Ramos (cell line): Measurements from ENCODE around the gene AKT3.
"Not testable (repeated sequence)": the region's sequence is repeated elsewhere in the genome, so short reads cannot be mapped to it uniquely, and the experiment has no call there.

Experiments used
- in situ Hi-C: fragments of 300-500 bp; cut with MboI; formaldehyde crosslinking; loops from one replicate; pipeline ENCODE4 v1.14.3; 2022; ENCODE audit warnings: low sequenced_read_pairs; ENCODE audit not compliant: unreplicated experiment

The AKT3 gene

DNA sequence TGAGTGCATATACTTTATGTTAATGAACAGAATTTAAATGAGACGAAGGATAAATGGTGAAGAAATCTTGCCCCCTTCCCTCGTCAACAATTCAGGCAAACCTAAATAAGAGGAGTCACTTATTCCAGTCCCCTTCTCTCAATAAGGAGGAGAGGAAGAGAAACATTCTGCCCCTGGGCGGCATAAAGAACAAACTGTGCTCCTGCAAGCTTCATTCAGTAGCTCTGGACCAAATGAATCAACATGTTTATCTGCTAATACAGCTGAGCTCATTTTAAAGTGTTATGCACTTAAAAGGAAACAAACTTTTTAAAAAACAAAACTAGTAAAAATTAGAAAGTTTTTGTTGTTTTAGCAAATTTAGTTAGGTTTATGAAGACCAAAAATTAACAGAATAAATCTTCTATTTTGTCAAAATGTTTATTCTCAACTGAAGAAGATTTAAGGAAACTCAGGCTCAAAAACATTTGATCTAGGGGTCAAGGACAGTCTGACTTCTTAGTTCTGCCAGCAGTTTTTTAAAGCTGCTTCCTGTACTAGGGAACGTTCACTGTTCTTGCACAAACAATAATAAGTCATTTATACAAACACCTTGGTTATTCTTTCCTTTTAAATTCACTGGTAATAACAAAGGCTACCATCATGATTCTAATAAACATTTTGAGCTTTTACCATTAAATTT lies 58.3 kb downstream of the AKT3 start:
- in situ Hi-C loops: no loop called here

GRCh38 chr1:243790404-243790803 lies 59.6 kb downstream of the AKT3 start:
- in situ Hi-C loops: no loop called here

- in situ Hi-C loops: no loop called here
These were observed 63.5 kb downstream of the AKT3 start for GRCh38 chr1:243786531-243786930.

DNA sequence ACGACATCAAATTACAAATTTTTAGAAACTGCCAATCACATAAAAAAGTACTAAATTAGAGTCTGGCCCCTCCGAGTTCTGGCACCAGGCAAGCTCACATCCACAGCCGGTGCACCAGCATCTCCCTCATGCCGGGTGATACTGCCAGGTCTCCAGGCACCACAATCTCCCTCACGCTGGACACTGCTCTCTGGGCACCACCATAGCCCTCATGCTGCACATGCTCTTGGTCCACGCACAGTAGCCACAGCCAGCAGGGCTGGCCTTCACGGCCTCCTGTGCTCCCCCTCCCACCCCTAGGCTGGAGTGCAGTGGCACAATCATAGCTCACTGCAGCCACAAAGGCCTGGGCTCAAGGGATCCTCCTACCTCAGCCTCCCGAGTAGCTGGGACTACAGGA lies 65.5 kb downstream of the AKT3 start:
- in situ Hi-C loops: no loop called here

DNA sequence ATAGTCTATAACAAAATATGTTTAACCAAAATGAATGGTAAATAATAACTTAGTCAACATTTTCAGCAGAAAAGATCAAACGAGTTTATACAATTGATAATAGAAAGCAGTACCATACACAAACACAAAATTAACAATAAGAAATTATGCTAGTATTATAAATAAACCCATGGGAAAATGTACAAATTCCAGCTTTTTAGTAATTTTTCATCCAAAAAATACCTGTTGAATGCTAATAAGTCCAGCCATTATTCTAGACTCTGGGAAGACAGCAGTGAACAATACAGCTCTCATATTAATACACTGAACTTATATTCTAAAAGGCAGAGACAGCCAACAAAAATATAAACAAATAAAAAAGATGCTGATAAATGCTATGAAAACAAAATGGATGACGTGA lies 66.3 kb downstream of the AKT3 start:
- in situ Hi-C loops: no loop called here

DNA sequence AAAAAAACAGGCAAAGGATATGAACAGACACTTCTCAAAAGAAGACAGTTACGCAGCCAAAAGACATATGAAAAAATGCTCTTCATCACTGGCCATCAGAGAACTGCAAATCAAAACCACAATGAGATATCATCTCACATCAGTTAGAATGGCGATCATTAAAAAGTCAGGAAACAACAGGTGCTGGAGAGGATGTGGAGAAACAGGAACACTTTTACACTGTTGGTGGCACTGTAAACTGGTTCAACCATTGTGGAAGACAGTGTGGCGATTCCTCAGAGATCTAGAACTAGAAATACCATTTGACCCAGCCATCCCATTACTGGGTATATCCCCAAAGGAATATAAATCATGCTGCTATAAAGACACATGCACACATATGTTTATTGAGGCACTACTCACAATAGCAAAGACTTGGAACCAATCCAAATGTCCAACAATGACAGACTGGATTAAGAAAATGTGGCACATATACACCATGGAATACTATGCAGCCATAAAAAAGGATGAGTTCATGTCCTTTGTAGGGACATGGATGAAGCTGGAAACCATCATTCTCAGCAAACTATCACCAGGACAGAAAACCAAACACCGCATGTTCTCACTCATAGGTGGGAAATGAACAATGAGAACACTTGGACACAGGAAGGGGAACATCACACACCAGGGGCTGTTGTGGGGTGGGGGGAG lies 77.5 kb downstream of the AKT3 start:
- in situ Hi-C loops: not testable (repeated sequence)

GRCh38 chr1:243770860-243771259 lies 79.2 kb downstream of the AKT3 start:
- in situ Hi-C loops: no loop called here

DNA sequence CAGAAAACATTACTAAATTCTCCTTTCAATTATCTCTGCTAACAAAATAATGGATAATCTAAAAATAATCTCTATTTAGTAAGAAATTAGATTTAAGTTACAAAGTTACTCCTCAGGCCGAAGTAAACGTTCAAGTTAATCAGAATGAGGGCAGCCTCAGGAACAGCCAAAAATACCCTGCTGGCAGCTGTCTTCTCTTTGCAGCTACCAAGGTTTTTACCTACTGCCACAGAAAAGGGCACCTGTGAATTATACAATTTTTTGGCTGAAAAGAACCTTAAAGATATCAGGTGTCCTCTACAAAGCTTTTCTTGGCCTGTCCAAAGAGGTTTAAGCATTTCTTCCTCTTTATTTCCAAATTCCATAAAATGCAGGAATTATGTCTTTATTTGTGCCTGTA lies 84.4 kb downstream of the AKT3 start:
- in situ Hi-C loops: no loop called here

GRCh38 chr1:243763806-243764205 lies 86.2 kb downstream of the AKT3 start:
- in situ Hi-C loops: no loop called here

GRCh38 chr1:243758647-243759046 lies 91.4 kb downstream of the AKT3 start:
- in situ Hi-C loops: loop anchor here (10.0 kb wide), 1 partner anchor 414 kb away; no protein-coding TSS in a partner anchor

DNA sequence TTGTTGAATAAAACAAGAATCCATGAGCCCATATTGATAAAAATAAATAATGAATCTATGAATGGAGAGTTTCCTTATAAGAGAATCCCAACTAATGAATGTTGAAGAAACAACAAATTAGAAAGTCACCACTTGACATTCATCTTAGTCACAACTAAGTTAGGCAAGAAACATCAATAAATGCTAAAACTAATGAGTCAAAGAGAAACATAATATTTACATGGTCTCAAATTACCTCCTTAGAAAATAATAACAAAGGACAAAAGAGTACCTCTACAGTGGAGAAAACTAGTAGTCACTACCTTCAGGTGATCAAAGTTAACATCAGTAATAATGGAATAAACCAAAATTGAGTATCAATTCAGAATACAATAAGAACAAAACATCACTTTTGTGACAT lies 93.5 kb downstream of the AKT3 start:
- in situ Hi-C loops: loop anchor here (10.0 kb wide), 1 partner anchor 412 kb away; no protein-coding TSS in a partner anchor

- in situ Hi-C loops: loop anchor here (10.0 kb wide), 1 partner anchor 410 kb away; no protein-coding TSS in a partner anchor
These were observed 95.7 kb downstream of the AKT3 start for GRCh38 chr1:243754348-243754747.

DNA sequence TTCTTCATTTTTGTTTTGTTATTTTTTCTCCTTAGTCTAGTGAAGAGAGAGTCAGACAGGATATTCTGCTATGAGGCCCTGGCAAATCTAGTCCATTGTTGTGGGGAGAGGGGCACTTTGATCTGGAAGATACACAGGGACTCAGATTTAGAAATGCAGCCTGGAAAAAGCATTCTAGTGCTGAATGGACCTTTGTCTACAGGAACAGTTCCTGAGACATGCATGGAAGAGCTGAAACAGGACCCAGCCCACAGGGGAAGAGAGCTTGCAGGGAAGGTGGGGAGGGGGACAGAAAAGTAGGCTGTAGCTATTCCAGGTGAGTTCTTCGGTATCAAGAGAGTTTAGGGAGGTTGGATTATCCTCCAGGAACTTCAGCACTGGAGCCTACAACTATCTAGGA lies 98.5 kb downstream of the AKT3 start:
- in situ Hi-C loops: loop anchor here (10.0 kb wide), 1 partner anchor 407 kb away; no protein-coding TSS in a partner anchor

GRCh38 chr1:243748706-243749283 lies 101.2 kb downstream of the AKT3 start:
- in situ Hi-C loops: no loop called here

- in situ Hi-C loops: no loop called here
These were observed 101.8 kb downstream of the AKT3 start for GRCh38 chr1:243748227-243748626.

DNA sequence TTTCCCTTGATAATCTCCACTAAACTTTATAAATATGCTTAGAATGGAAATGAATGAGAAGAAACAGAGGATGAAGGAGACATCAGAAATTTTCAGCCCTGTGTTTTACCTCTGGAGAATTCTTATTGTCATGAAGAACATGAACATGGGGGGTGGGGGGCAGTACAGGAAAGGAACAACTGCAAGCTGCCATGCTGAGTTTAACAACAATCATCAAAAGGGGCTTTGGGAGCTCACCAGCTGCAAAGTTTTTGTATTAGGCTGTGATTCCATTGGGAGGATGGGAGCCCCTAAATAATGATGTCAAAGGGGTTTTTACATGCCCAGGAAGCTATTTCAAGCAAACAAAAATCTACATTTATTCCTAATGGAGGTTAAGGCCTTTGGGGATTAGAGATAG lies 103.3 kb downstream of the AKT3 start:
- in situ Hi-C loops: no loop called here

GRCh38 chr1:243745356-243745755 lies 104.7 kb downstream of the AKT3 start:
- in situ Hi-C loops: no loop called here

DNA sequence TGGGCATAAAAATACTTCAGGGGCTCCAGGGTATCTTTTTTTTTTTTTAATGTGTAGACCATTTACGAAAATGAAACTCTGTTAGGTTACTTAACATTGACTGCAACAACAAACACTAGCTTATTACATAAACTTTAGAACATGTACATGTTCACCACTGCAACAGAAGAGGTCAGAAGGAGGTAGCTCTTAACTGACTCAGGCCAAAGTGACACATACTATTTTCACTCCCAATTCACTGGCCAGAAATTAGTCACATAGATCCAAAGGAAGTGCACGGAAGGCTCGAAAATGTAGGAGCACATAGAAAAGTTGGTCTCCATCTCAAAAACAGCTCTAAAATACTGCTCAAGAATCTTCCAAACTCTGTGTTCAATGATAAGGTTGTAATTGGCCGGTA lies 107.2 kb downstream of the AKT3 start:
- in situ Hi-C loops: no loop called here

DNA sequence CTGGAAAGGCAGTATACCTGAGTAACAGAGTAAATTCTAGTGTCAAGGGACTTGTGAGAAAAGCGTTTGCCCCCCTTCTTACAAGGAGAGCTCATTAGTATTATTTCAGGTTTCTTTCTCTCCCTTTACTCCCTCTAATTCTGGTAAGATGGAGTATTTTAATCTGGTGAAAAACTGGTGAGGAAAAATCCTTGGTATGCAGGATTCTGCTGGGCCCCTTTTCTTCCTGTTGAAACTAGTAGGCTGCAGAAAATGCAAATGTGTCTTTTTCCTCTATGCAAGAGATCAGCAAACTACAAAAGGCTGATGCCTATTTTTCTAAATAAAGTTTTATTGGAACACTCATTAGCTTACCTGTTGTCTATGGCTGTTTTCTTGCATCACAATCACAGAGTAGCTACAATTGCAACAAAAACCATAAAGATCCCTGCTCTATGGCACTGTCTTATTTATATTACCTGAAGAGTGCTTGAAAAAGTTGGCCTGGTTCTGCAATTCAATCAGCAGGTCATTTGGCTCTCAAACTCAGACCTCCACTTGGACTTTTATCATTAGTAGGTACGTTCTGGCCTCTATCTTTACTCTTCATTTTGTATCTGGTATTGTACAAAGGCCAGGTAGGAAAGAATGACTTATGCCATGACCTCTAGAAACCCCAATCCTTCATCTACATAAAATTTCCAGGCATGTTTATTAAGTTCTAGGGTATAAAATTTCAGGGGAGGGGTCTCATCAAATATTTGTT lies 109.6 kb downstream of the AKT3 start:
- in situ Hi-C loops: no loop called here

GRCh38 chr1:243739335-243740003 lies 110.6 kb downstream of the AKT3 start:
- in situ Hi-C loops: no loop called here
